GM13976 (cell line): ENCODE measurements around the gene DCST1.

Experiments used
- DNase-seq: peaks from one replicate; pipeline ENCODE4 v3.0.0; 2012; ENCODE audit warnings: low spot score
- CTCF ChIP-seq: IDR thresholded peaks from 2 replicates; pipeline ENCODE4 v1.5.1; 2012; ENCODE audit warnings: borderline replicate concordance, mild to moderate bottlenecking; ENCODE audit not compliant: insufficient read depth; ENCODE audit errors: extremely low read depth, missing control alignments, control extremely low read depth
- in situ Hi-C: fragments of 300-500 bp; cut with MboI; formaldehyde crosslinking; loops from one replicate; pipeline ENCODE4 v1.12.0; 2022; ENCODE audit warnings: low sequenced_read_pairs, mixed read lengths, inconsistent platforms; ENCODE audit not compliant: unreplicated experiment

Gene DCST1

GRCh38 chr1:155078469-155079209 is 45.0 kb downstream of the DCST1 start, which contains the start of gene EFNA3:
TSS of gene EFNA3 (plus strand) at chr1:155078837. CDS start at chr1:155078942, 105 bp downstream.
- TF ChIP-seq CTCF: no peak
- in situ Hi-C loops: no loop called here
- DNase-seq: peak; percentile 91

GRCh38 chr1:155079210-155079486 is 45.5 kb downstream of the DCST1 start:
- no peak for DNase-seq
- no peak for TF ChIP-seq CTCF
- in situ Hi-C loops: no loop called here

DNA sequence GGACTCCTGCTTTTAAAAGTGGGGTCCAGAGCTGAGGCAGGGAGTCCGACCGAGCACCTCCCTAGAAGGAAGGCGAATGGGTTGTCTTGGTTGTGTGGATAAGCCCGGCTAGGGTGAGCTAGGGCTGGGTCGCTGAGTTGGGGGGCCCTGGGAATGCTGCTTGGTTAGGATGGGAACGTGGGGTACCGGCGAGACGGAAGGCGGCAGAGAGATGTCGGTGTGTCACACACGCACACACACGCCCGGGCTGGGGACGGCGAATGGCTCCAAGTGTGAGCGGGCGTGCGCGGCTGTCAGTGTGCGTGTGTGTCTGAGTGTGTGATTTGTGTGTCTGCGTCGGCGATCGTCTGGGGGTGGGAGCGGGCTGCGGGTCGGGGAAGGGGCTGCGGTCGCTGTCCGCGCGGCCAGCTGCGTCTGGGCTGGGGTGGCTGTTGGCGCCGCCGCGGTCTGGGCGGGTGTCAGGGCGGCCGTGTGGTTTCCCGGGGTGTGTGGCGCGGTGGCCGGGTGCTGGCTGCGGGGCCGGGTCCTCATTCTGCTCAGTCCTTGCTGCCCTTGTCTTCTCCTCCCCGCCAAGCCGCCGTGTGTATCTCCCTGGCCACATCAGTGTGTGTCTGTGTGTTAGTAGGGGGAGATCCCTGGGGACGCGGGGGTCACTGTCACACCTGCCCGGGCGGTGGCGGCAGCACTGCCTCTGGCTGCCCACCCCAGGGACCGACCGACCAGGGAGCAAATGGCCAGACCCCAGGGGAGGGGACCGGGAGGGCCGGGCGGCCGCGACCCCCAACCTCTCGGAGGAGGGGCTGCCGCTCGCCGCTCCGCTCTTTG is 46.1 kb downstream of the DCST1 start:
- TF ChIP-seq CTCF: no peak
- in situ Hi-C loops: no loop called here
- no peak for DNase-seq

GRCh38 chr1:155080312-155081228 is 46.9 kb downstream of the DCST1 start:
- in situ Hi-C loops: no loop called here
- no peak for DNase-seq
- TF ChIP-seq CTCF: no peak

GRCh38 chr1:155081472-155082300 is 48.1 kb downstream of the DCST1 start:
- in situ Hi-C loops: no loop called here
- no peak for TF ChIP-seq CTCF
- no peak for DNase-seq

- no peak for DNase-seq
- no peak for TF ChIP-seq CTCF
- in situ Hi-C loops: no loop called here
Measured at GRCh38 chr1:155082301-155083051, 48.9 kb downstream of the DCST1 start.
